Activated CD8-positive, alpha-beta memory T cell treated with anti-CD3 and anti-CD28 coated beads for 24 hours (primary cell): ENCODE data around the gene APBB2.

ENCODE experiments used
- DNase-seq: peaks from one replicate; pipeline ENCODE4 v3.0.0-alpha.2; 2020

APBB2 gene

DNA sequence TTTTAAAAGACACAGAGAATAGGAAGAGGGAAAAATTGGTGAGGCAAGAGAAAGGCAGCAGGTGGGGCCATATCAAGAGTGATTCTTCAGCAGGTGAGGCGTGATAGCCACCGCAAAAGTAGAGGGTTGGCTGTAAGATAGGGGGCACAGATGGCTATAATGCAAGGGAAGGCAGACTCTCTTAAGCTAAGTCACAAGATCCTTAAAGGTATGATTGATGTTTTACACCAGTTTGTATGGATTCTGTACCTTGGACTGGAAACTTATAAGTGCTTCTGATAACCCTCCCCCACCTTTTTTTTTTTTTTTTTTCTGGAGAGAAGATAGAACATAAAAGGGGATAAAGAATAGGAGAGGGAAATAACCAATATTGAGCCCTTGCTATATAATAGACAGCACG lies 424.6 kb downstream of the APBB2 start:
- no peak for DNase-seq

GRCh38 chr4:40789031-40789430 lies 425.3 kb downstream of the APBB2 start:
- DNase-seq = no peak

DNA sequence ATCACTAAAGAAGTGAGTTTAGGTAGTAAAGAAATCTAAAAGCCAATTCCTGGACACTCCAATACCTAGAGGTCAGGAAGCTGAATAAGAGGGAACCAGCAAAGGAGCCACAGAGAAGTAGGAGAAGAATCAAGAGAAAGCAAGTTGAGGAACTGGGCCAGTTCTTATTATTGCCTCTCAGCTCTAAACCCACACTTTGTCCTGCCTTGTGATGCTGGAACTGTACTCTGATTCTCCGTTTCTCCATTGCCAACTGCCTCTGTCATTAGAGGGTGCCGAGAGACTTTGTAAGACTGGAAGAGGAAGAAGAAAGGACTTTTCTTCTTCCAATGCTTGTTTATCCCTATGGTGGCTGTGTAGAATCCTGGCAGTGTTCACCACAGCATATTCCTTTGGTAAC lies 426.0 kb downstream of the APBB2 start:
- no peak for DNase-seq

DNA sequence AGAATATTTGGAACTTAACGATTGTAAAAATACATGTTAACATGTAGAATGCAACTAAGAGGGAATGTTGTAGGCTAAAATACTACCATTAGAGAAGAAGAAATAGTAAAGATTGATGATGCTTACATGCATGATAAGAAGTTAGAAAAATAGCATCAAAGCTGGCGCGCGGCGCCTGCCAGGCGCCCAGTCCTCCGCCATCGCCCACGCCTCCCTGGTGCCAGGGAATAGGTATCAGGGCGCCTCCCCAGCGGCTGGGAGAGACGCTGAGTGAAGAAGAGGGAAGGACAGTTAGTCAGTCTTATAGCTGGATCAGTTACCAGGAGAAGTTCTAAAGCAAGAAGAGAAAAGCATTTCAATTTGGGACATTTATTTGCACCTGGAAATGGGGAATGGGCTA lies 428.6 kb downstream of the APBB2 start:
- DNase-seq = no peak

GRCh38 chr4:40782876-40783275 lies 431.5 kb downstream of the APBB2 start:
- DNase-seq = no peak

GRCh38 chr4:40778090-40778489 lies 436.3 kb downstream of the APBB2 start:
- no peak for DNase-seq

DNA sequence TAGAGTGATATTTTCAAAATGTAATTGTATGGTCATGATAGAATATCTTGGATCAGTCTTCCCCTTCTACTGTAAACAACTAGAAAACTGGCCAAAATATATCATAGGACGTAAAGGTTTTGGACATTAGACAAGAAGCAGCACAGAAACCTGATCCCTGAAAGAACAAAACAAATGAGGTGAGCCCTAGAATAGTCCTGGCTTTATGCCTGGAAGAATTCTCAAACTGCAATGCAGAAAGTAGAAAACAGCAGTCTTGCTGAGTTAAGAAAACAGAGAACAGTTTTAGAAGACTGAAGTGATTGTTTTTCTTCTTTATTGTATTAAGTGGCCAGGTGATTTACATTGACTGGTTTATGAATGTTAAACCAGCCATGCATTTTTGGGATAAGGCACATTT lies 445.1 kb downstream of the APBB2 start:
- no peak for DNase-seq

DNA sequence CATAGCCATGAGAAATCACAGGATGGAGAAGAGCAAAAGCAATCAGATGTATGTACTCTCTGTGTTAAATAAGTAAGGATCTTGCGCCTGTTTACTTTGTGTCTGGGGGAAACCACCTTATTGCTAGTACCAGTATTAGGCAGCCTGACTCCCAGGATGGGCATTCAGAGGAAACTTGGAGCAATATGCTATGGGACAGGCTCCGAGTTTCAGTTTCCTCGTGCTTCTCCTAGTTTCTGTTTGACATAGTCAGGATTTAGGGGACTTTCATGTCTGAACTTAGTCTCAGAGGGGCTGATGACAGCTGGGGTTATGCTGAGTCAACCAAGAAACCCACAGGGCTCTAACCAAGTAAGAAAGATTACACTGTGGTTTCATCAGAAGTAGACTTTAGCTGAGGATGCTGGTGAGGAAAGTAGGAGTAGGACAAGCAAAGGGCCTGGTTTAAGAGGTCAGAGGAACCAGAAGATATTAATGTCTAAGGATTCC lies 451.1 kb downstream of the APBB2 start:
- DNase-seq = no peak
